HG03060 (cell line): ENCODE data around the gene CCDC85C.

ENCODE experiments used
- ATAC-seq: cut with Tn5 transposase; IDR thresholded peaks from one replicate; pipeline ENCODE4 v1.9.1; 2021; ENCODE audit warnings: low read depth, moderate number of reproducible peaks; ENCODE audit not compliant: unreplicated experiment

CCDC85C gene

DNA sequence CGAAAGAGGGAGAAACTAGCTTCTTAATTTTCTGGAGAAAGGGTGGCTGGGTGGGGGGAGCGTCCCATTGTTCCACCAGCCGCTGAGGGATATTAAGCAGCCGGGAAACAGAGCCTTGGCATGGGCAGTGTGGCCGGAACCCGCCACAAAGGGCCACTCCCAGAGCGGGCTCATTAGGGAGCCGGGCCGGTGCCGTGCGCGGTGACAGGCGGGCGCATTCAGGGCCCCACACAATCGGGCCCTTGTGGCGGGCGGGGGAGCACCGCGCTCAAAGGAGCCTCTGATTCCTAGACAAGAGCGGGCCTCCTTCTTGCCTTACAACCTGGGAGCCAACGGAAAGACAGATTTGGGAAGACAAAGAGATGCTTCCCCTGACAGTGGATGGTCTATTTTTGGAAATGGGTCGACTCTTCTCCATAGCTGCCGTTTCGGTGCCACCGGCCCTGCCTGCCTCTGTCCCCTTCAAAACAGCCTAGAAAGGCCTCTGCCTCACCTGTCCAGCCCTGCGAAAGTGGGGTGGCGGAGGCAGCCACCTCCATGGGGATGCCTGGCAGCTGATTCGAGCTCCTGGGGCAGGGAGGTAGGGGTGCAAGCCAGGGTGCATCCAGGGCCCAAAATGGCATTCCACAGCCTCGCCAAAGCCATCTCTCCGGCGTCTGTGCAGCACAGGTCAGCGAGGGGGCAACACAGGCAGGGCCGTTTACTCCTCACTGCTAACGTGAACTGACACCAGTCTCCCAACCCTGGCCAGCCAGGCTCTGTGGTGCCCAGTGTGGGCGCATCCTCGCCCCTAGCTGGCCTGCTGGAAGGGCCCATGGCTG lies 10.9 kb downstream of the CCDC85C start:
- no peak for ATAC-seq

DNA sequence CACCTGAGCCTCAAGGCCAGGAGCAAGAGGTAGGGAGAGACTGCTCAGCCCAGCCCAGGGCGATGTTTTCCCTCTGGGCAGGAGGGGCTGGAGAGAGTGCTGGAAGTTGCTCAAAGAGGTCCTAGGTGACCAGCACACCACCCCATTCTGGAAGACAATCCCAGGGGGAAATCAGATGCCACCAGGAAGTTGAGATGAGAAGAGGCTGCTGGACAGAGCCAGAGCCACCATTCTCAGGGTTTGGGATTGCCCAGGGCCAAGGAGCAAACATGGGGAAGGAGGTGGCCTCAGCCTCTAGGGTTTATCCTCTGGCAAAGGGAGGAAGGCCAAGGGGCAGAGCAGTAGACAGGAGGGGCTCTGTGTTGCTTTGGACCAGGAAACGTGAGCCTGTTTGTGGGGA lies 11.6 kb downstream of the CCDC85C start:
- ATAC-seq = no peak

DNA sequence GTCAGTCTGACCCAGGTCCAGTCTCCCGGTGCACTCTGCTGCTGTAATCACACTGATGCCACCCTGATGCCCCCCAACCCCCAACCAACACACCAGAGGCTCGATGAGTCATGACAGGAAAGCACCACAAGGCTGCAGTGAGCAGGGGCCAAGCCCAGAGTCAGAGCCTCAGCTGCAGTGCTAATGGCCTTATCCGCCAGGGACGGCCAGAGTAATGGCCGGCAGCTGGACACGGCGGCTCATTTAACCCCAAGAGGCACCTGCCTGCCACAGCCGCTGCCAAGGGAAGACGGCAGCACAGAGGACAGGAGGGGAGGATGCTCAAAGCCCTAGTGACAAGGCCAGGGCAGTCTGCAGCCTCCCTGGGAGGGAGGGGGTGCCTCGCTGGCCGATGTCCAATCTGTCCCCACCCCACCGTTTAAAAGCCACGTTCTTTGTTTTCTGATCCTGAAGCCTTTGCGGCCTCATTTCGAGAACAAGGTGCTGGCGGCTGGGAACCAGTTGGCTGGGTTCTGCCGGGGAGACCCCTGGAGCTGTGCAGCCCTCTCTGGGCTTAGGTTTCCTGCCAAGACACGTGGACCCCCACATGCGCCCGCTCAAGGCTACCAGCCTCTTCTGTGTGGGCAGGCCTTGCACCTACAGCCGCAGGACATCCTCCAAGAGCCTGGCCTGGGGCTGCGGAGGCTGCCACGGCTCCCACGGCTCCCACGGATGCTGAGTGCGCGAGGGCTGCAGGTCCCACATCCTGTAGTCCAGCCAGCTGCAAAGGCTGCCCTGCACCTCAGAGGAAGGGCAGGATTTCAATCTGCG lies 13.1 kb downstream of the CCDC85C start:
- no peak for ATAC-seq

DNA sequence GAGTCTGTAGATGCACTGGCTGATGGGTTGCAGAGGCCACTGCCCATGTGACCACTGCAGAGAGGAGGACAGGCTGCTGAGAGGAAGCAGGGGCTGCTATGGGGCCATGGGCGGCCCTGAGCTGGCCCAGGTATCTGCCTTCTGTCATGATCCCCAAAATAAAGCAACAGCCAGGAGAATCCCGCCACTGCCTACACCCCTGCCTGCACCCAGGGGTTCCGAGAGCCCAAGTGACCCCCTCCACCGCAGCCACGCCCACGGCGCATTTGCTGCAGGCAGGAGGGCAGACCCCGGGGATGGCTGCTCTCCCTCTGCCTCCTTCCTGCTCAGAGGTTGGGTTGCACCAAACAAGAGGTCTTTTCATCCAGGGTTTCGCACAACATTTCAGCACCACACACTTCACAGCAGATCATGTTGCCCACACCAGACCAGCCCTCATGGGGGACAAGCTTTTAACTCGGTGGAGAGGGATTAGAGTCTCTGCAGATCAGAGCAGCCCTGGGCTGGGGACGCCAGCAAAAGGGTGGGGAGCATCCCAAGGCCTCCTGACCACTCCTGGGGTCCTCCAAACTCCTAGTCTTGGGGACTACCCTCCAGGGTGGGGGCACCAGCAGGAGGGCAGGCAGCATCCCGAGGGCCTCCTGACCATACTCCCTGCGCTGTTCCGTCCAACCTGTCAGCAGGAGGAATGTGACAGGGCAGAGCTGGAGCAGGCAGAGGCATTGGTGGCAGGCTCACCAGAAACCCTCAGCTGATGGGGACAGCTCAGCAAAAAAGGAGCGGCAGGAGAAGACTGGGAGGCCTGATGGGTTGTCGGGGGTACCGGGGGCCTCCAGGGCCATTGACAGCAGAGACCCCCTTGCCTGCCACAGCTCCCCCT lies 14.1 kb downstream of the CCDC85C start:
- ATAC-seq = no peak

DNA sequence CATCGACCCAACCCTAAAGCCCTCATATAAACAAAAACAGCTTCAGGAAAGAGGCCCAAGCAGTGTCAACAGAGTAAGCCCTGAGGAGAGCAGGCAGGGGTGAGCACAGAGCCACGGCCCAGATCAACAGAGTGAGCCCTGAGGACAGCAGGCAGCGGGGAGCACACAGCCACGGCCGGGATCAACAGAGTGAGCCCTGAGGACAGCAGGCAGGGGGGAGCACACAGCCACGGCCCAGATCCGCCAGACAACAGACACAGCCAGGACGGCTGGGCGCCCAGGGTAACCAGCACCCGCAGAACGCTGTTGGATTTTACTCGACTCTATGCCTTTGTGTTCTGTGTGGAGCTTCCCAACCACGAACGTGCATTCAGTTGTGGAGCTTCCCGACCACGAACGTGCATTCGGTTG lies 15.0 kb downstream of the CCDC85C start:
- no peak for ATAC-seq

DNA sequence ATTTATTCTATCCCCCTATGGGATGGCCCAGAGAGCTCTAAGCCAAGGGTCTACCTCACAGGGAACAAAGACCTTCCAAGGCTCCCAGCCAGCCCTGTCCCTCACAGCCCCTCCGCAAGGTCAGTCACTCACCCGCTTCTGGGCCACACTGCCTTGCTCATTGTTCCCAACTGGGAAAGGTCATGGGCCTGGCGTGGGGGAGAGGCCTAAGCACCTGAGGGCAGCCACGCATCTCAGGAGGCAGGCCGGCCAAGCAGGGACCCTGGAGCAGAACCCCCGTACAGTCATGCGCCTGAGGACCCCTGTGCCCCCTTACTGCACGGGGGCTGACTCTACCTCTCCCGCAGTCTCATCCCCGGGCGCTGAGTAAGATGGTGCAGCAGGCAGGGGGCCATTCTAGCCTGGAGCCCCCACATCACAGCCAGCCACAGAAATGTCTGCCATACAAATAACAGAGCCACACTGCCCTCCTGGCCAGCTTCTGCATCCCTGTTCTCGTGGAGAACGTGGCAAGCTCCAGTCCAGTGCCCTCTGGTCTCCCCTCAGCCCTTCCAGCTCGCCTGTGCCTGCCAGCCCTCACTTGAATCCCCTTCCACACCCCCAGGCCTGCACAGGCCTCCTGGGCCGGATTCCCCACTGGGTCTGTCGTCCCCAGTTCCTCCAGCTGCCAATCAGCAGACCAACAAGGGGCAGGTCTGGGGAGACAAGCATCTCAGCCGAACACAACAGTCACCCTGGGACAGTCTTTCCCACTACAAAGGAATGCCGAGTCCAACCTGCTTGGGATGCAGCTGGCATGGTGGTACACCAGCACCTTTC lies 16.3 kb downstream of the CCDC85C start:
- no peak for ATAC-seq

DNA sequence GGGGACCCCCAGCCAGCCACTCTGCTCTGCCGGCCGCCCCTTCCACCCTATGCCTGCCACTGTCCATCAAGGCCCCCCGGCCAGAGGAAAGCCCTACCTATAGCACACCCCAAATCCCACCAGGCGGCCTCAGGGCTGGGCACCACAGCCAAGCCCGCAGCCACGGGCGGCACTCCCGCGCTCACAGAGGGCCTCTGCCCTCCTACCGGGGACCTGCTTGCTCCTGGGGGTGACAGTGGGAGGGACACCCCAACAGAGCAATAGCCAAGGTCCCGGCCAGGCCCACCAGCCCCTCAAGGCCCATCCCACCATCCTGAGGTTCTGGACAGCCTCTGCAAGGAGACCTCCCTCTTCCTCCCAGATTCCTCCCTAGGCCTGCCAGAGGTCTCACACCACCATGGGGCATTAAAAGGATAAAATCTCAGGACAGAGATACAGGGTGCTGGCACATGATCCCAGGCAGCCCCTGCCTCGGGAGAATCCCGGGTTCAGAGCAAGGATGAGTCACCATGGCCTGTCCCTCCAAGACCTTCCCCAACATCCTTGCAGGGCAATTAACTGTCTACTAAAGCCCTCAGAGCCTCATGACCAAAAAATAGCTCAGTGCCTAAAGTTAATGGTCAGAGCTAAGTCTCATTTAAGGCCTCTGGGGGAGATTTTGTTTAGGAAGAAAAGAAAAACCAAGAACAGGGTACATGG lies 17.1 kb downstream of the CCDC85C start:
- no peak for ATAC-seq

DNA sequence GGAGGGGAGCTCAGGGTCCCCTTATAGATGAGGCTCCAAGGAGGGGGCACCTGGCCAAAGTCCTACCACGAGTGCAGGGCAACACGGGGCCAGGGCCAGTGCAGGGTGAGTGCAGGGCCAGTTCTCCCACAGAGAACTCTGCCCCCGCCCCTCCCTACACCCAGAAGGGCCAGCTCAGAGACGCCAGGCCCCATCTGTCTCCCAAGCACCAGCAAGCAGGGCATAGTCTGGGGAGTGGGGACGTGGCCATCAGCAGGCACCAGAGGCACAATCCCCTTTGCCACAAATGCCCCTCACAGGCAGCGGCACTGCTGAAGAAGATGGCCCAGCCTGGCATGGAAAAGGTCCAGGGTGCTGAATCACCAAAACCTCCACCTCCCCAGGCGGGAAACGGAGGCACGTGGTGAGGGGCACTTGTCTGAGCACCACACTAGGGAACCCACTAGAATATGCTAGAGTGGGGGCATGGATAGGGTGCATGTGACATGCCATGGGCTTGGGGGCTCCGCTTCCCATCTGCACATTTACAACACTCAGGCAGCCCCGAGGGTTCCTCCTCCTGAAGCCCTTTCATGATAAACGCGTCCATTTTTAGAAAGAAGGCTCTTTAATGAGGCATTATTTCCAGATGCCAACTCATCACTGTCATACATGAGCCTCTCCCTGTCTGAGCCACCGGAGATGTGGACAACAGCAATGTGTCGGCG lies 17.8 kb downstream of the CCDC85C start:
- ATAC-seq = no peak

DNA sequence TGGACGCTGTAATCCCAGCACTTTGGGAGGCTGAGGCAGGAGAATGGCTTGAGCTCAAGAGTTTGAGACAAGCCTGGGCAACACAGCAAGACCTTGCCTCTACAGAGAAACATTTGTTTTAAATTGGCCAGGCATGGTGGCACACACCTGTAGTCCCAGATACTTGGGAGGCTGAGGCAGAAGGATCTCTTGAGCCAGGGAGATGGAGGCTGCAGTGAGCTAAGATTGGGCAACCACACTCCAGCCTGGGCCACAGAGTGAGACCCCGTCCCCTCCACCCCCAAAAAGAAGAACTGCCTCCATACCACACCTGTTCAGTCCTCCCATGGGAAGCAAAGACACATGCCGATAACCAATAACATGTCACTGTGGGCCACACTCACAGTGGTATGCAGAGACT lies 19.2 kb downstream of the CCDC85C start:
- ATAC-seq = no peak

DNA sequence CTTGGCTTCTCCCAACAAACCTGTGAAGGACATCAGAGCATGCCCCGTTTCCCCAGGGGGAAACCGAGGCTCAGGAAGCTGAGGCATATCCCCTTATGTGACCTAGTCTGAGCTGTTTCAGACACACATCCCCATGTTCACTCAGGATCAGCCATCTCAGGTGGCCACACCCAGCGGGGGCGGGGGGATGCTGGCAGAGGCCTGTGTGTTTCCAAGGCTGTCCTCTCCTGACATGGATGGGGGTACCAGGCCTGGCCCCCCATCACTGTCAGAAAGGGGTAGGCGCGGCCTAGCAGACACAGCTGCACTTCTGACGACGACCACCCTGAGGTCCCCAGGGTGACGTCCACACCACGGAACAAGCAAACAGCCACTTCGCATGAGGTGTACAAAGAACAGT lies 22.1 kb downstream of the CCDC85C start:
- no peak for ATAC-seq

DNA sequence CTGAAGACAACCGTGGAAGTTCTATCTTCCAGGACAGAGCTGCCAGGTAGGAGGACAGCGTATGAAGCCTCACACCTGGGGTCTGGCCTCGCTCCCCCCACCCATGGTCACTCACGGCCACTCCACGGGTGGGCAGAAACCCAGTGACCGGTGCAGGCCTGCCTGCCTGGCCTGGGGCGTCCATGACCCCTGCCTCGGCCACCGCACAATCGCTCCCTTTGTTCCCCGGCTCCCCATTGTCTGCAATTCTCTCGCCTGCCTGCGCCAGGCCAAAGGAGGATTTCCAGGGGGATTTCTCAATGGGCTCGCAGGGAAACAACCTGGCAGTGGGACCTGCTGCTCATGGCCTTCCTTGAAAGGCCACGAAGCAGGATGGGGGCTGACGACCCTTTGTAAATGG lies 22.6 kb downstream of the CCDC85C start:
- no peak for ATAC-seq

DNA sequence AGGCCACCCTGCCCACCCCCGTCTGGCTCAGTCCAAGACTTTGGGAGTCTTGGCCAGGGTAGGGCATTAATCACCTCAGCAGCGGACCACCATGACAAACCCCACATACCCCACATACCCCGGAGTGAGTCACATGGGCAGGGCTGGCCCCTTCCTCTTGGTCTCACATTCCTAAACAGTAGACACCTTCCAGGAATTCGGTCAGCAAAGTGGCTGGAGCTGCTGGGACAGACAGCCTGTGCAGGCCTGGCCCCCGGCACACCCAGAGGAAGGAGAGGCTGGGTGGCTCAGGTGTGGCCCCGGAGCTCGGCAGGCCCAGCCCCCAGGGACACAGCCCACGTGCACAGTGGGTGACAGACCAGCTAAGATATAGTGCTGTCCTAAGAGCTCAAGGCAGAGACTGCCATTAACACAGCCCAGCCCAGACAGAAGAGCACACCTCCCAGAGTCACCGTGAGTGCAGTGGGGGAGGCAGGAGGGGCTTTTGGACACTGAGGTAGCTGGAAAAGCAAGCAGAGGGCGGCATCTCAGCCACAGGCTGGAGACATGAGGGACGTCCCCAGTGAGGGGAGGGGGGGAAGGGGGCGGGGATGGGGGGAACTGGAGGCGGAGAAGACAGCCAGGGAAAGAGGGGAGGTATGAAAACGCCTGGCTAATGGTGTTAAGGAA lies 24.0 kb downstream of the CCDC85C start:
- ATAC-seq = no peak

DNA sequence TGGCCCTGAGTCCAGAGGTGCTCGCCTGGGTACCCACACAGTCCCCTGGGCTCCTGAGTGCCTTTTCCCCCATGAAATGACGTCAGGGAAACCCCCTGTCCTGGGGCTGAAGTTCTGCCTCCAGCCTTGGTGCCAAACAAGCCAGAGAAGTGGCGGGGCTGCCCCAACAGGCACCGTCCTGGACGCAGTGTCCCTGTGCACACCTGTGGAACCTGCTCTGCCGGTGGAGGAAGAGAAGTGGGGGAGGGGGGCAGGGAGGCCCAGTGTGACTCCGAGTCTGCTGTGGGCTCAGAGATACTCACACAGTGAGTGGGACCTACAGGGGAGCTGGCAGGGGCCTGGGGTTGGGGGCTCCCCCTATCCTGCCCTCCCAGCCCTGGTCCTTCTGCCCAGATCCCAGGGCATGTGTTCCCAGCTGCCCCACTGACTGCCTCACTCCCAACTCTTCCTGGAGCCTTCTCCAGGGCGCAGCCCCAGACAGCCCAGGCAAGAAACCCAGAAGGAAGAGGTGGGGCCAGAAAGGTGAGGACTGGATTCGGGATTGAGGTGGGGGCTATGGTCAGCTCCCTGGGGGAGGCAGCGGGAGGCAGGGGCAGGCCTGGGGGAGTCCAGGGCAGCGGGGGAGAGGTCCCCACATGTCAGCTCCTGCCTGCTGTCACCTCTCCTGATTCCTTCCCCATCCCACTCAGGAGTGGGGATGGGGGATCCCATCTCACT lies 24.7 kb downstream of the CCDC85C start:
- ATAC-seq = no peak

DNA sequence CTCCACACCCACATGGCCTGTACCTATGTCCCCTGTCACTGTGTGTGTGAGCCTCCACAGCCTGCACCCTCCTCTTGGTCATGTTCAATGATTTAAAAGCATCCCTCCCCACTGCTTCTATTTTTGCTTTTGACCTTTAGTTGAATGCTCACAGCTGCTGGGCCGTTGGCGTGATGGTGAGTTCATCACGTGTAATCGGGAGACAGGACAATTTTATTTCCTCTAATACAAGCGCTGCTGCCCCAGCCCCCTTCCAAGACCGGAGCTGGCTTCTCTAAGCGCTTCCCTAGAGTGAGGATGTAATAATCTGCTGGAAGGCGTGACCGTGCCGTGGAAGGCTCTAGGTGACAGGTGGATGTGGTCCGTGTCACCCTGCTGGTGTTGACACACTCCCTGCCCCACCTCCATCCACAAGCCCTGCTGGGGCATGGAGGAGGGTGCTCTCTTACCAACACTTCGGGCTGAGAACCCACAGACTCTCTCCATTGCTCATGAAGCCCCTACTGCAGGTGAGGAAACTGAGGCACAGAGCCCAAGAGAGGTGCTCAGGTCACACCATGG lies 25.4 kb downstream of the CCDC85C start:
- no peak for ATAC-seq

DNA sequence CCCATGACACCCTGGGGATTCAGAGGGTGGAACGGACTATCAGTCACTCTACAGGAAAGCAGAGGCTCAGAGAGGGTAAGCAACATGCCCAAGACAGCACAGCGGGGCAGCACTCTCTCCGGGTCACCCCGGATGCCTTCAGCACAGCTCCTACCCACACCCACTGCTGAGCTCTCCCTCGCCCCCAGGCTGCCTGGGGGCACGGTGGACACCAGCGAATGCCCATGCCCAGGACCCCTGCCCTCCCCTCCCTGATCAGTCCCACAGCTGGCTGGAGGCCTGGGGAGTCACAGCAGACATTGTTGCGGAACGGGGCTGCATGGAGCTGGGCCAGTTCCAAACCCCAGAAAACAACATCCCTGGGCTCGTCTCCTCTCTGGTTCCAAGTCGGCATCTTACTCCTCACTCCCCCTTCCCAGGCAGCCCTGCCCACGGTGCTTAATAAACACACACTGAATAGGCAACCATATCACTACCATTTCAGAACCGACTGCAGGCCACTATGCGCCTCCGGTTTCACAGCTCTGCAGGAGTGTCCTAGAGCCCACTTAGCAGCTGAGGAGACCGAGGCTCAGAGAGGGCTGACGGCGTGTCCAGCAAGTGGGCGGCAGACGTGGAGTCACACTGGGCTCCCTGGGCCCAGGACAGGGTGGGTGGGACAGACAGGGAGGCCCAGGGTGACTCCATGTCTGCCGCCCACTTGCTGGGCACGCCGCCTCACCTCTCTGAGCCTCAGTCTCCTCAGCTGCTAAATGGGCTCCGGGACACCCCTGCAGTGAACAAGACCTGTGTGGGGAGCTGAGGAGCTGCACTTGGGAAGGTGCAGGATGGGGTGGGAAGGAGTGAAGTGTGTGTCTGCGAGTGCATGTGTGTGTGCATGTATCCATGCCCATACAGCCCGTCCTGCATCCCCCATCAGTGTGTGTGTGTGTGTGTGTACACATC lies 27.0 kb downstream of the CCDC85C start:
- no peak for ATAC-seq

DNA sequence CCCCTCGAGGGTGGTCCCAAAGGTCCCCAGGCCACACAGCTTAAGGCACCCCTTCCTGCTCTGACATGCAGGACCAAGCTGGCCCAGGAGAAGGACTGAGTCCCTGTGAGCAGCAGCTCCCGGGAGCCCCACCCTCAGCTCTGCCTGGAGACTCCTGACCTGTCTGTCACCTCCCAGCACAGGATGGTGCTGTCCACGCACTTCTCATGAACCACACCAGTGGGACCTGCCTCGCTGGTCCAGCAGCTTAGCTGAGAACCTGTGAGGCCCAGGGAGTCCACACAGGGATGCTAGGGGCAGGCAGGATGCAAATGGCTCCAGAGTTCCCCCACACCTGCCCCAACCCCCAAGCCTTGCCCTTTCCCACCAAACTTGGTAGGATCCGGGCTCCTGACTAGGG lies 27.7 kb downstream of the CCDC85C start:
- ATAC-seq = no peak
